Activated B cell treated with CpG ODN at 0.5 μM for 24 hours (primary cell): ENCODE results near the gene CDC23. TPM values are rescaled to one million over a fixed set of nuclear protein-coding genes. Genes with fewer than 3 reads are reported as not detected.
"Not testable (repeated sequence)": the region's sequence is repeated elsewhere in the genome, so short reads cannot be mapped to it uniquely, and the experiment has no call there.

Experiments used
- ATAC-seq: fragments of 200-7000 bp; cut with Tn5 transposase; one replicate; pipeline ENCODE4 v1.10.0; 2021; ENCODE audit warnings: low read depth, mild to moderate bottlenecking, moderate library complexity
- CTCF ChIA-PET: fragments of 350-600 bp; sonication (Branson Sonifier 250); formaldehyde crosslinking; loops from one replicate; lab custom pipeline; 2021; ENCODE audit warnings: antibody characterized with exemption; lab: Charles Lee
- POLR2A ChIA-PET: fragments of 350-600 bp; sonication (Branson Sonifier 250); formaldehyde crosslinking; loops from one replicate; lab custom pipeline; 2021; ENCODE audit warnings: antibody characterized with exemption; lab: Charles Lee
- DNase-seq: peaks from one replicate; pipeline ENCODE4 v3.0.0; 2022
- H3K27ac Mint-ChIP-seq: one replicate; pipeline ENCODE4 v1.8.0; 2020; ENCODE audit warnings: mixed read lengths
- H3K27me3 Mint-ChIP-seq: one replicate; pipeline ENCODE4 v1.8.0; 2021; ENCODE audit warnings: mixed read lengths
- H3K36me3 Mint-ChIP-seq: one replicate; pipeline ENCODE4 v1.8.0; 2021; ENCODE audit warnings: low read depth, mixed read lengths
- H3K4me1 Mint-ChIP-seq: one replicate; pipeline ENCODE4 v1.8.0; 2021; ENCODE audit warnings: mixed read lengths
- H3K4me3 Mint-ChIP-seq: one replicate; pipeline ENCODE4 v1.8.0; 2020; ENCODE audit warnings: mild to moderate bottlenecking, mixed read lengths
- H3K9me3 Mint-ChIP-seq: one replicate; pipeline ENCODE4 v1.8.0; 2020; ENCODE audit warnings: mixed read lengths
- CTCF ChIP-seq: fragments of 200-600 bp; IDR thresholded peaks from one replicate; pipeline ENCODE4 v1.8.0; 2022; ENCODE audit warnings: antibody characterized with exemption, mild to moderate bottlenecking
- intact Hi-C: fragments of 100-400 bp; cut with micrococcal nuclease; formaldehyde crosslinking; loops from one replicate; pipeline ENCODE4 v1.15.1; 2024
- total RNA-seq: library from RNA; stranded (reverse); gene quantifications from 2 replicates; pipeline ENCODE4 v1.2.3, GENCODE V29; 2022

The CDC23 gene
- total RNA-seq, 1 donor from 2014 or later = 35.0 TPM

GRCh38 chr5:138216799-138217198, 3.7 kb upstream of the CDC23 start:
- no peak for ATAC-seq
- peaks cover 19% of the 10 kb centered on the region for H3K4me1 Mint-ChIP-seq
- H3K27me3 Mint-ChIP-seq = peaks cover 10% of the 10 kb centered on the region
- no peak overlapping the region for H3K4me3 Mint-ChIP-seq
- CTCF ChIA-PET = no interaction called here
- no peaks in the 10 kb centered on the region for H3K9me3 Mint-ChIP-seq
- intact Hi-C loops = loop anchor here (10.0 kb wide), 1 partner anchor 538 kb away; the partner anchor contains the start of gene CTNNA1
- no peak for TF ChIP-seq CTCF
- POLR2A ChIA-PET = no interaction called here
- DNase-seq = no peak
- no peak overlapping the region for H3K27ac Mint-ChIP-seq
- H3K36me3 Mint-ChIP-seq = peaks cover 6% of the 10 kb centered on the region

- CTCF ChIA-PET = interaction anchor here (1.1 to 1.2 kb wide), 3 partner anchors 19 to 141 kb away, joined by 3 to 6 read pairs (median 3); partner anchors contain the start of gene KDM3B
- no peaks in the 10 kb centered on the region for H3K27me3 Mint-ChIP-seq
- intact Hi-C loops = loop anchor here (1.0 to 10.0 kb wide), 5 partner anchors 34 to 542 kb away; partner anchors contain the start of genes BRD8, CTNNA1, HSPA9 and KDM3B
- ATAC-seq (peak; percentile 12), DNase-seq (no peak)
- TF ChIP-seq CTCF = no peak
- H3K4me3 Mint-ChIP-seq = peak overlapping the region; percentile 99
- peak overlapping the region; percentile 93 for H3K27ac Mint-ChIP-seq
- H3K36me3 Mint-ChIP-seq = peaks cover 19% of the 10 kb centered on the region
- H3K4me1 Mint-ChIP-seq = peaks cover 29% of the 10 kb centered on the region
- POLR2A ChIA-PET = interaction anchor here (0.5 to 2.7 kb wide), 10 partner anchors 10 to 363 kb away, joined by 3 to 15 read pairs (median 6); partner anchors contain the start of genes BRD8, CDC25C, ETF1 and FAM53C
- H3K9me3 Mint-ChIP-seq = no peaks in the 10 kb centered on the region
These were observed 329 bp downstream of the CDC23 start for GRCh38 chr5:138212828-138213160.

- H3K4me1 Mint-ChIP-seq = peaks cover 29% of the 10 kb centered on the region
- no peak for DNase-seq
- H3K27ac Mint-ChIP-seq = no peak overlapping the region
- ATAC-seq = no peak
- no peaks in the 10 kb centered on the region for H3K27me3 Mint-ChIP-seq
- intact Hi-C loops = loop anchor here (10.0 kb wide), 1 partner anchor 544 kb away; the partner anchor contains the start of gene CTNNA1
- no peak for TF ChIP-seq CTCF
- peak overlapping the region; percentile 52 for H3K4me3 Mint-ChIP-seq
- H3K9me3 Mint-ChIP-seq = no peaks in the 10 kb centered on the region
- peaks cover 22% of the 10 kb centered on the region for H3K36me3 Mint-ChIP-seq
- POLR2A ChIA-PET = no interaction called here
- CTCF ChIA-PET = no interaction called here
These were observed 2.1 kb downstream of the CDC23 start for GRCh38 chr5:138210985-138211384.

GRCh38 chr5:138193859-138194258, 19.3 kb downstream of the CDC23 start:
- H3K9me3 Mint-ChIP-seq, DNase-seq, H3K4me1 Mint-ChIP-seq, H3K4me3 Mint-ChIP-seq, H3K27ac Mint-ChIP-seq, H3K27me3 Mint-ChIP-seq, intact Hi-C loops: not testable (repeated sequence)
- POLR2A ChIA-PET = interaction anchor here (1.1 kb wide), 1 partner anchor 160 kb away, joined by 3 read pairs; no protein-coding TSS in a partner anchor
- CTCF ChIA-PET = interaction anchor here (1.2 kb wide), 1 partner anchor 19 kb away, joined by 3 read pairs; the partner anchor contains the start of gene CDC23
- peak; percentile 40 for ATAC-seq
- H3K36me3 Mint-ChIP-seq = peaks cover 68% of the 10 kb centered on the region

GRCh38 chr5:138192826-138193225, 20.3 kb downstream of the CDC23 start:
- Mint-ChIP-seq H3K27me3 (no peaks in the 10 kb centered on the region), H3K27ac (no peak overlapping the region), H3K9me3 (peaks cover 6% of the 10 kb centered on the region), H3K4me3 (no peak overlapping the region), H3K36me3 (peaks cover 69% of the 10 kb centered on the region), H3K4me1 (peaks cover 2% of the 10 kb centered on the region)
- intact Hi-C loops = no loop called here
- ChIA-PET CTCF (no interaction called here), POLR2A (no interaction called here)
- ATAC-seq (no peak), DNase-seq (no peak)
- no peak for TF ChIP-seq CTCF
